ENCODE results near the gene AIRE.
A peak's percentile ranks its signal among the peaks of the same experiment; 100 is the strongest.
"Not testable (repeated sequence)": the region's sequence is repeated elsewhere in the genome, so short reads cannot be mapped to it uniquely, and the experiment has no call there.

AIRE gene

GRCh38 chr21:44338971-44339910 is 53.6 kb downstream of the AIRE start, which contains the start of gene CFAP410:
CFAP410 (minus strand) TSS chr21:44339390; CDS start chr21:44339194, 196 bp downstream.
- DNase-seq (ENCODE audit: low read depth): peak; percentile 89

DNA sequence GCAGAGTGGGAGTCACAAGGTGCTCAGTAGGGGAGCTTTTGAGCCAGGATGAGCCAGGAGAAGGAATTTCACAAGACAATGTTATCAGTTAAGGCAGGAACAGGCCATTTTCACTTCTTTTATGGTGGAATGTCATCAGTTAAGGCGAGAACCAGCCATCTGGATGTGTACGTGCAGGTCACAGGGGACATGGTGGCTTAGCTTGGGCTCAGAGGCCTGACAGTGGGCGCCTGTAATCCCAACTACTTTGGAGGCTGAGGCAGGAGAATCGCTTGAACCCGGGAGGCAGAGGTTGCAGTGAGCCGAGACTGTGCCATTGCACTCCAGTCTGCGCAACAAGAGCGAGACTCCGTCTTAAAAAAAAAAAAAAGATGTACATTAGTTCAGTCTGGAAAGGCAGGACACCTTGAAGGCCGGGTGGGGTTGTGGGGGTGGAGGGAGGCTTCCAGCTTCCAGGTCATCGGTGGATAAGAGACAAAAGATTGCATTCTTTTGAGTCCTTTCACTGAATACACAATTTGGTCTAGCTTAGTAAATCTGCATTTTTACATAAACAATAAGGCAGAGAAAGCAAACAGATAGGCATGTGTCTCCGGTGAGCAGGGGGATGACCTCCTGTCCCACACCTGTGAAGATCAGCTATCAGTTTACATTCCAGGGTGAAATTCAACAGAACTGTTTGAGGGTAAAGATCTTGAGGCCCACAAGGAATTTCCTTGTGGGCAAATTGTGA is 56.2 kb downstream of the AIRE start:
- DNase-seq (ENCODE audit: low read depth): not testable (repeated sequence)

GRCh38 chr21:44342981-44343380 is 57.3 kb downstream of the AIRE start:
- DNase-seq (ENCODE audit: low read depth): not testable (repeated sequence)

DNA sequence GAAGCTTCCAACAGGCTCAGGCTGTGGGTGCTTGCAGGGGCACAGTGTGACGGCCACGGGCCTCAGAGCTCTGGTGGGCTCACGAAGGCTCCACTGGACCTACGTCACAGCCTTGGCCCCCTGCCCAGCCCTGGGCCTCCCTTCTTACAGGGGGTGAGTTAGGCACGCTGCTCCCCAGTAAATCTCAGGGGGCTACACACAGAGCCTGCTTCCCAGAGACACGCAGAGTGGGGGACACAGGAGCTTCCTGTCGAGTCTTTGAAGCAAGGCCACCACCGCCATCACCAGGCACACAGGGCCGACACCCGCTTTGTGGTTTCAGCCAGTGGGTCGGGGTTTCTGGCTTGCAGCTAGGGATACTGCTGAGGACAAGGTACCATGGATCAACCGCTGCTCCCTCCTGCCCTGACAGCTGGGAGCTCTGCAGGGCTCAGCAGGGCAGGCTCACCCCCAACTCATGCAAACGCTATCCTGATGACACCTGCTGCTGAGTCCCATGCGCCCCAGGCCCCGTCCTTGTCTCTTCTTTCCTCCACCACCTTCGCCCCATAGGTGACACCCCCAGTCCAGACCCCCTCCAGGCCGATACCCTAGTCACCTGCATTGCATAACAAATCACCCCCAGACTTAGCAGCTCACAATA is 59.0 kb downstream of the AIRE start:
- no peak for DNase-seq (ENCODE audit: low read depth)

DNA sequence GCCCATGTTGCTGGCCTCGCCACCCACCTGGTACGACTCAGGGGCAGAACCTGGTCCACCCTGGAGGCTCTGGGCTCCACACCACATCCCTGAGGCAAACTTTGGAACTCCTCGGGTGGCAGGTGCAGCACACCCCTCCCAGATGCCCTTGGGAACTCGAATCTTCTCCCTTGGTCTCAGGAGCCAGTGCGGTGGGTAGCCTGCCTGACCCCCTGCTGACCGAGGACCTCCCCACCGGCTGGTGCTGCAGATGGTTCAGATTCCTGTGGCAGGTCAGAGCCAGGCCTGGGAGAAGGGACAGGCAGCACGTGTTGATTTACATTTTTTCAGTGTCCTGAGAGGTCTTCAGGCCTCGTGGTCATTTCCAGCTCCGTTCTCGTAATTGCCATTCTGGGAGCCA is 59.8 kb downstream of the AIRE start:
- DNase-seq (ENCODE audit: low read depth): no peak

DNA sequence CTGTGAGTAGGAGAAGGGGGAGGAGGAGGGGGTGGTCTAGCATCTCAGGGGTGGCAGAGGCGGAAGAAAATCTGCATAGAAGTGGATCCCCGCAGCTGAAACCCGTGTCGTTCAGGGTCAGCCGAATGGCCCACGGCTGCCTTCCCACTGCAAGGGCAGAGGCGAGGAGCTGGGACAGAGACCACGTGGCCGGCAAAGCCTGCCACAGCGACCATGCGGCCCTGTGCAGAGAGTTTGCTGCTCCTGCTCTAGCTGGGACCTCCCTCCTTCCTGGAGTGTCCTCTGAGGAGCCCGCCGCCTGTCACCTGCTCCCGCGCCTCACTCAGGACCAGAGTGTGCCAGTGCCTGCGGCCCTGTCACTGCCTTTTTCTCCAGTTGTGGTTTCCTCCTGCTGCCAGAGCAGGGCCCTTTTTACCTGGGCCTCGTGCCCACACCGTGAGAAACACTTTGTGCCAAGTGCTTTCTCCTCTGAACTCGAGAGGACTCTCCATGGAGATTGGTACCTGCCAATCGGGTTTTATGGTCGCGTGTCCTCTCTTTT is 62.3 kb downstream of the AIRE start:
- no peak for DNase-seq (ENCODE audit: low read depth)
